Measurements from ENCODE around the gene TMEM200B. TPM values are rescaled to one million over a fixed set of nuclear protein-coding genes. Genes with fewer than 3 reads are reported as not detected.
A peak's percentile ranks its signal among the peaks of the same experiment; 100 is the strongest.
"Not testable (repeated sequence)": the region's sequence is repeated elsewhere in the genome, so short reads cannot be mapped to it uniquely, and the experiment has no call there.

TMEM200B gene
- total and polyA plus RNA-seq, 7 donors: 0.42 to 1.3 (median 0.67) TPM

DNA sequence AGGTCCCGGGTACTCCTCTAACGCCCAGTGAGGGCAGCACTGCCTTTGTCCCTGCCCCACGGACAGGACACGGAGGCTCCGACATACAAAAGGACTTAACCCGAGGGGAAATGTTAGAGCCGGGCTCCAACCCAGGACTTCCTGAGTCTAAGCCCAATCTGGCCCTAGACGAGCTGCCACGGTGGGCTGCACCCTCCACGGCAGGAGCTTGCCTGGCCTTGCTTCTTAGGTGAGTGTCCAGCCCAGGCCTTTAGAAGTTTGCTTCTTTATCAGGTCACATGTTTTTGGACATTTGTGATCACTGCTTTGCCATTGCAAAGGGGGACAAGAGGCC is 11.0 kb upstream of the TMEM200B start:
- ATAC-seq (no peak), DNase-seq (no peak)
- Histone ChIP-seq H3K27ac (no peak overlapping the region), H3K36me3 (ENCODE audit: insufficient read depth in 1 of 2, low read depth in 1 of 2) (no peaks in the 10 kb centered on the region), H3K9me3 (no peaks in the 10 kb centered on the region), H3K4me3 (peak overlapping the region; percentile 18), H3K4me1 (no peaks in the 10 kb centered on the region), H3K27me3 (ENCODE audit: insufficient read depth in 3 of 3, low read length in 2 of 3) (peaks cover 0 to 3% (median 0%) of the 10 kb centered on the region in 3 donors)
- intact Hi-C loops (cut with DNase I): no loop called here
- WGBS, 3 donors: 69 to 74% (median 72%) methylated on average over 10 of the region's 10 CpGs
- TF ChIP-seq, protein P1, sequence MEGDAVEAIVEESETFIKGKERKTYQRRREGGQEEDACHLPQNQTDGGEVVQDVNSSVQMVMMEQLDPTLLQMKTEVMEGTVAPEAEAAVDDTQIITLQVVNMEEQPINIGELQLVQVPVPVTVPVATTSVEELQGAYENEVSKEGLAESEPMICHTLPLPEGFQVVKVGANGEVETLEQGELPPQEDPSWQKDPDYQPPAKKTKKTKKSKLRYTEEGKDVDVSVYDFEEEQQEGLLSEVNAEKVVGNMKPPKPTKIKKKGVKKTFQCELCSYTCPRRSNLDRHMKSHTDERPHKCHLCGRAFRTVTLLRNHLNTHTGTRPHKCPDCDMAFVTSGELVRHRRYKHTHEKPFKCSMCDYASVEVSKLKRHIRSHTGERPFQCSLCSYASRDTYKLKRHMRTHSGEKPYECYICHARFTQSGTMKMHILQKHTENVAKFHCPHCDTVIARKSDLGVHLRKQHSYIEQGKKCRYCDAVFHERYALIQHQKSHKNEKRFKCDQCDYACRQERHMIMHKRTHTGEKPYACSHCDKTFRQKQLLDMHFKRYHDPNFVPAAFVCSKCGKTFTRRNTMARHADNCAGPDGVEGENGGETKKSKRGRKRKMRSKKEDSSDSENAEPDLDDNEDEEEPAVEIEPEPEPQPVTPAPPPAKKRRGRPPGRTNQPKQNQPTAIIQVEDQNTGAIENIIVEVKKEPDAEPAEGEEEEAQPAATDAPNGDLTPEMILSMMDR (IDR thresholded peaks at IDR 0.05): no peak

DNA sequence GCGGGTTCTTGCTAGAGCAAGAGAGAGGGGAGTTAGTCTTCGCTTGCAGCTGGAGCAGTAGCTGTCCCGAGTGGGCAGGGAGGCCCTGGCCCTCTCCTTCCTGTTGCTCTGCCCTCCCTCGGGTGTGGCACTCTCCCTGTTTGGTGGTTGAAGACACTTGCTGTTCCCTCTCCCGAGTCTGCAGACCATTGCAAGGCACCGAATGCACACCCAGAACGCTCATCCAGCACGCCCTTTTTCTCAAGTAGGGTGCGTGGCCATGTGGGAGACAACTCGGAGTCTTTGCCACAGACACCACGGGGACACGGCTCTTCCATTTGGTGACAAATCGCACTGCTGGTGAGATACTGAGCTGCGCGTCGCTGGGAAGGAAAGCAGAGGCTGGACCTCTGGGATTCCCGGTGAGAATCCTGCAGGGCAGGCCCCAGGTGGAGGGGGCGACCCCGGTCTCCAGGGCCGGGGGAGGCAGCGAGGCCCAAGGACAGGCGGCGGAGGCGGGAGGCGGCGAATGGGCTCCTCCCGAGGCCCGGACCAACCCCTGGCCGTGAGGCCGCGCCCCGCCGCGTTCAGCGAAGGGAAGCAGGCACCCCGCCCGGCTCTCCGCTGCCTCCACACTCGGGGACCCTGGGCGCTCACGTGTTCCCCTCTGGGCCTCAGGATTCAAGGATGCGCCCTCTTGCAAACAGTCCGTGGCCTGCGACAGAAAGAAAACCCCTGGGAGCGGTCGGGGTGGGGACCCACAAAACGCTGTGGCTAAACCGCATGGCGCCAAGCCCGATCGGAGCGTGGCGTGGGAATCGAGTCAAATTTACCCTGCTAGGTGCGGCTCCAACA is 10.4 kb upstream of the TMEM200B start:
- H3K4me1 ChIP-seq: no peaks in the 10 kb centered on the region
- TF ChIP-seq, protein P1 (IDR thresholded peaks at IDR 0.05): no peak
- ATAC-seq: peak in 1 of 4 donors; percentile 25
- WGBS, 3 donors: 66 to 74% (median 68%) methylated on average over 53 to 55 of the region's 55 CpGs
- H3K27ac ChIP-seq: no peak overlapping the region
- peak overlapping the region; percentile 18 for H3K4me3 ChIP-seq
- intact Hi-C loops (cut with DNase I): no loop called here
- no peaks in the 10 kb centered on the region for H3K36me3 ChIP-seq (ENCODE audit: insufficient read depth in 1 of 2, low read depth in 1 of 2)
- H3K9me3 ChIP-seq: no peaks in the 10 kb centered on the region
- no peak for DNase-seq
- peaks cover 0 to 3% (median 0%) of the 10 kb centered on the region in 3 donors for H3K27me3 ChIP-seq (ENCODE audit: insufficient read depth in 3 of 3, low read length in 2 of 3)

DNA sequence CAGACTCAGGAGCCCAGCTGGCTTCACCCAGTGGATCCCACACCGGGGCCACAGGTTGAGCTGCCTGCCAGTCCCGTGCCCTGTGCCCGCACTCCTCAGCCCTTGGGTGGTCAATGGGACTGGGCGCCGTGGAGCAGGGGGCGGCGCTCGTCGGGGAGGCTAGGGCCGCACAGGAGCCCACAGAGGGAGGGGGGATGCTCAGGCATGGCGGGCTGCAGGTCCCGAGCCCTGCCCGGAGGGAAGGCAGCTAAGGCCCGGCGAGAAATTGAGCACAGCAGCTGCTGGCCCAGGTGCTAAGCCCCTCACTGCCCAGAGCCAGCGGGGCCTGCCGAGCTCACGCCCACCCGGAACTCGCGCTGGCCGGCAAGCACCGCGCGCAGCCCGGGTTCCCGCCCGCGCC is 7.4 kb upstream of the TMEM200B start:
- H3K4me3 ChIP-seq; H3K9me3 ChIP-seq; H3K27ac ChIP-seq; H3K4me1 ChIP-seq; DNase-seq; intact Hi-C loops (cut with DNase I); H3K36me3 ChIP-seq (ENCODE audit: insufficient read depth in 1 of 2, low read depth in 1 of 2); H3K27me3 ChIP-seq (ENCODE audit: insufficient read depth in 3 of 3, low read length in 2 of 3); ATAC-seq: not testable (repeated sequence)
- 90 to 91% (median 90%) methylated on average over 19 to 29 of the region's 29 CpGs for WGBS, 3 donors

DNA sequence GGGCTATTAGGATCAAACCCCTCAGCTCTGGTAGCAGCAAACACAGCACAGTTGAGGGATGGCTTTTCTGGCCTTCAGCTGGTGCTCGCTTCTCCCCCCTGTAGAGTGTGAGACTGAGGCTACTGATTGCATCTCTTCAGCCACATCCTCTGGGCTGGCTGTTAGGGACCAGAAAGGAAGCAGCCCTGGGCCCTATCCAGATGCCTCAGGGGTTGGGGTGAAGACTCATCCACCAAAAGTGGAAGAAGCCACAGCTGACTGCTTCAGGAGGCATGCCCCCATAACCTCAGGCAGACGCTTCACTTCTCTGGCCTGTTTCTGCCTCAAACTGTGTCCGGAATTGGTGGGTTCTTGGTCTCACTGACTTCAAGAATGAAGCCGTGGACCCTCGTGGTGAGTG is 6.2 kb upstream of the TMEM200B start:
- no peak overlapping the region for H3K4me3 ChIP-seq
- no peaks in the 10 kb centered on the region for H3K9me3 ChIP-seq
- H3K4me1 ChIP-seq: no peaks in the 10 kb centered on the region
- ATAC-seq: no peak
- no peaks in the 10 kb centered on the region for H3K36me3 ChIP-seq (ENCODE audit: insufficient read depth in 1 of 2, low read depth in 1 of 2)
- H3K27ac ChIP-seq: no peak overlapping the region
- intact Hi-C loops (cut with DNase I): no loop called here
- TF ChIP-seq, protein P1 (IDR thresholded peaks at IDR 0.05): no peak
- 78 to 83% (median 83%) methylated on average over 5 of the region's 5 CpGs for WGBS, 3 donors
- DNase-seq: no peak
- peaks cover 0 to 8% (median 3%) of the 10 kb centered on the region in 3 donors for H3K27me3 ChIP-seq (ENCODE audit: insufficient read depth in 3 of 3, low read length in 2 of 3)

DNA sequence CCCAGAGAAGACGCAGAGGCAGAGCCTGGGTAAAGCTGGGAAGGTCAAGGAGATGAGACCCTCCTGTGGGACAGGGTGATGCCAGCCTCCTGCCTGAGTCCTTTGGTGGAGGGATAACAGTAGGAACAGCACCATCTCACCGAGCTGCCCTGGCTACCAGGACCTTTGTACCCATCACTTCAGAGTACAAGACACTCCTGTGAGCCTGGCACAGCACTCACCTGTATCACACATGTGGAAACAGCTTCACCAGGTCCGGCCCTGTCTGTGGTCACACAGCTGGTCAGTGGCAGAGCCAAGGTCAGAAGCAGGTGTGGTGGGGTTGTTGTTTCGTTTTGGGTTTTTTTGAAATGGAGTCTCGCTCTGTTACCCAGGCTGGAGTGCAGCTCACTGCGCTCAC is 5.0 kb upstream of the TMEM200B start:
- 80 to 85% (median 83%) methylated on average over 6 of the region's 6 CpGs for whole genome bisulfite sequencing, 3 donors
- no peak overlapping the region for H3K4me3 ChIP-seq
- ATAC-seq (no peak), DNase-seq (no peak)
- H3K36me3 ChIP-seq (ENCODE audit: insufficient read depth in 1 of 2, low read depth in 1 of 2): no peaks in the 10 kb centered on the region
- no peaks in the 10 kb centered on the region for H3K4me1 ChIP-seq
- H3K27me3 ChIP-seq (ENCODE audit: insufficient read depth in 3 of 3, low read length in 2 of 3): peaks cover 0 to 19% (median 5%) of the 10 kb centered on the region in 3 donors
- intact Hi-C loops (cut with DNase I): no loop called here
- H3K27ac ChIP-seq: no peak overlapping the region
- TF ChIP-seq, protein P1 (IDR thresholded peaks at IDR 0.05): no peak
- no peaks in the 10 kb centered on the region for H3K9me3 ChIP-seq

Measured in psoas muscle (tissue), 8 donors.